GM19468 (cell line): ENCODE data around the gene EMID1.

Experiments
- ATAC-seq: cut with Tn5 transposase; IDR thresholded peaks from one replicate; pipeline ENCODE4 v1.9.1; 2021; ENCODE audit warnings: mild to moderate bottlenecking, moderate library complexity, moderate number of reproducible peaks; ENCODE audit not compliant: unreplicated experiment; ENCODE audit errors: extremely low read depth

Gene EMID1

GRCh38 chr22:29256606-29257325, 51.1 kb downstream of the EMID1 start:
- ATAC-seq = no peak

DNA sequence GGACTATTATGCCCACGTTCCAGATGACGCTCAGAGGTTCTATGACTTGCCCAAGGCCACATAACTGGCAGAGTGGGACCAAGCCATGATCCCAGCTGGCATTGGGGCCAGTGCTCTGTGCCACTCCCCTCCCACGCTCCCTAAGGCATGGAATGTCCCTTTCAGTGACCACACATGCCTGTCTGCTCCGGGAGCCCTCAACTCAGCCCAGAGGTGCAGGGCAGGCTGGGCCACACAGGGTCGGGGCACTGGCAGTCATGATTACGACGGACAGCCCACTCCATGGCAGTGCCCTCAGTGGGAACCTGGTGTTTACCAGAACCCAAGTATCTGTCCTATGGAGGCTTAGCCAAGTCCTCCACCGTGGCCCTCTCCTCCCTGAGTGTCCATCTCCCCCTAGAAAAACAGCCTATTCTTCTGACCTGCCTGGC, 52.1 kb downstream of the EMID1 start:
- no peak for ATAC-seq

- ATAC-seq = no peak
Observed at GRCh38 chr22:29258407-29259252, 52.9 kb downstream of the EMID1 start.

GRCh38 chr22:29259253-29259899, 53.7 kb downstream of the EMID1 start:
- no peak for ATAC-seq

- no peak for ATAC-seq
Observed at GRCh38 chr22:29260031-29260560, 54.4 kb downstream of the EMID1 start.

GRCh38 chr22:29260601-29261315, 55.1 kb downstream of the EMID1 start:
- no peak for ATAC-seq

DNA sequence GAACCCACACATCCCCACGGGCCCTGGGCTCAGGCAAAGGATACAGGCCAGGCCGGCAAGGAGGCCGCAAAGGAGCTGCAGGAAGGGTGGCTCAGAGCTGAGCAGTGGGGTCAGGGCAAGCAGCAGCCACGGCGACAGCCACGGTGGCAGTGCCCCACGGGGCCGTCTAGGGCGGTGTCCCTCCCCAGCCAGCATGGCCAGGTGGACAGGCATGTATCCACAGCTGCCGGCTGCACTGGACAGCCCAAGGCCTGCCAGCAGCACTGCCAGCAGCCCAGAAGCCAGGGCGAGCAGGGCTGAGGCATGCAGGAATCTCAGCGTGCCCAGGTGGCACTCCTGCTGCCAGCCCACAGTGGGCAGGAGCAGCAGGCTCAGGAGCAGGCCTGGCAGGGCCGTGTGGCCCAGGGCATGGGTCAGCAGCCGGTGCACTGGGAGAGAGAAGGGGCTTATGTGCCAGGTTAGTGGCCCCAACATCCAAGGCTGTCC, 58.1 kb downstream of the EMID1 start:
- no peak for ATAC-seq

- ATAC-seq = no peak
Observed at GRCh38 chr22:29265305-29265704, 59.6 kb downstream of the EMID1 start.

DNA sequence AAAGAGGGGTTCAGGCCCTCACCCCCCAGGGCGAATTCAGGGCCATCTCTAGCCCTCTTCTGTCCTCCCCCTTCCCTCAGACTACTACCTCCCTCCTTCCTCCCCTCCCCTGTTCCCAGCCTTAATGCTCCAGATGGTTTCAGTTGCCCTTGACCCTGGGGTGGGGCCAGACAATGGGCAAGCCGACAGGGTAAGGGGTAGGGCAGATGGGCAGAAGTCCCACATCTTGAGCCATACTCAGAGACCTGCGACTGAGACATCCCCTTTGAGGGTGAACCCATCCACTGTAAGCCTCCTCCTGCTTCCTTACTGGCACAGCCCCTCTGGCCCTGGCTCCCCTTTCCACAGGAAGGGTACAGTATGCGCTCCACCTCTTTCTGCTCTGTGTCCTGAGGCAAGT, 60.2 kb downstream of the EMID1 start:
- ATAC-seq = no peak

DNA sequence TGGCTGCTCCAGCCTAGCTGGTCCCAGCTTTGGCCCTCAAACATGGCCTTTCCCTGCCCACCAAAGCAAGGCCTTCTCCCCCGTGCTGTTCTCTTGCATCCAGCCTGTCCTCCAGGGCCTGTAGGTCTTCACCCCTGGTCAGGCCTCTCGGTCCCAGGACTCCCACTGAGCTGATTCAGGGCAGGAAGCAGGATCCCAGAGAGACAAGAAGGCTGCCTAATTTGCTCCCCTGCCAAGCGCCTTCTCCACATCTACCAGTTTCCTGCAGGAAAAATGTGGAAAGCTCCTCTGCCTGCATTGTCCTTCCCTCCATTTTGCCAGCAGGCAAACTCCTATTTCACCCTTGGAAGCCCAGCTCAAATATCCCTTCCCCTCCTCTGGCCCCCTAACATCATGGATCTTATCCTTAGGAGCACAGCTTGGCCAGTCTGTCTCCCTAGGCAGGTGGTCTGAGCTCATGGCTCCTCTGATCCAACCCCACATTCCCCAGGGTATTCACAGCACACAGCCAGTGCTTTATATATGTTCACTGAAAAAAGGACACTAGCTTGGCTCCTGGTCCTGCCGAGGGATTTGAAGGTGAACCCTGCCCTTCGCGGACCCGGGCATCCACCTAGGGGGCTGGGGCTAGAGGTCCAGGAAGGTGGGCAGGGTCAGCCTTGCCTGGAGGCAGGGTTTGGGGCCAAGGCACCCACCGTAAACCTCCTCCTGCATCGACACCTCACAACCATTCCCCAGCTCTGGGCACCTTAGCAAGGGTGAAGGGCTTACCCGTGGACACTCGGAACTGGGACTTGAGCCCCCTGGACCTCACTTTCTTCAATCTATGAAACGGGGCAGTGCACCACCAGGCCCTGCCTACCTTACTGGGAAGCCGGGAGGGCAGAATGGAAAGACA, 61.1 kb downstream of the EMID1 start:
- no peak for ATAC-seq

DNA sequence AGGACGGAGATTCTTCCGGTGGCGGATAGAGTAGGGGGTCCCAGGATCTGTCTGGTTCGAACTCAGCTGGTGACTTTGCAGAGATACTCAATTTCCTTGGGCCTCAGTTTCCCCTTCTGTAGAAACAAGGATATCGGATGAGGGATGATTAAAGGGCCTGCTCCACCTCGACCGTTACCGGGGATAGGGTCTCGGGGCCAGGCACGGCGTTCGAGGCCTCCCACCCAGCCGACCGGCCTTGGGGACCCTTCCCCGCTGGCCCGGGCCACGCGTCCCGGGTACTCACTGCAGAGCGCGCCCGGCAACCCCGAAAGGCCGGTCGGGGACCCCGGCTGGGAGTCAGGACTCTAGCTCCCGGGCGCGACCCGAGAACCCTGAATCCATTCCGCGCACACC, 61.8 kb downstream of the EMID1 start:
- no peak for ATAC-seq

DNA sequence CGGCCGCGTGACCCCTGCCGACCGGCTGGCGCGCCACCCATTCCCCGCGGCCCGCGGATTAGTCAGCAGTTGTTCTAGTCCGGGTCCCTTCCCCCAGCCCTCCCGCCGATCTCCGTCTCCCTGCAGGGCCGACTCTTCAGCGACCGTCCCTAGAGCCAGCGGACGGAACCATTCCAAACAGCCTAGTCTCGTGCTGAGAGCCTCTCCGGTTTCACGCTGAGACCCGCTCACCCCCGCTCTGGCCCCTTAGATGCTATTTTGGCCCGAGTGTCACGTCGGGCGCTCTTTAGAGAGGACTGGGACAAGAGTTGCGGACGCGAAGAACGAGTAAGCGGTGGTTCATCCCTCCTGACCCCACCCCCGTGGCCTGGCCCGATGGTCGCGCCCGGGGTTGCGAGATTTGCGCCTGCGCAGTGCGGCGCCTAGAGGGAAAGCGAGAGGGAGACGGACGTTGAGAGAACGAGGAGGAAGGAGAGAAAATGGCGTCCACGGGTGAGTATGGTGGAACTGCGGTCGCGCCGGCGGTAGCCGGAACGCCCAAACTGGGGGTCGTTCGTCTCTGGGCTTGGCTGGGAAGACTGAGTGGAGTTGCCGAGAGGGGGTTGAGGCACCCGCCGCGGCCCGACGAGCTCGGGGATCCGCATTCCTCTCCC, 62.3 kb downstream of the EMID1 start, which contains the start of the genes EWSR1 and RHBDD3:
EWSR1 (plus strand) TSS at position 411 of the 653 bp plus-strand sequence; CDS start at position 480, 69 bp downstream.
RHBDD3 (minus strand) TSS at position 124 of the 653 bp plus-strand sequence. CDS start 2,355 bp downstream, outside the sequence.
- peak; percentile 45 for ATAC-seq

GRCh38 chr22:29268511-29269229, 63.0 kb downstream of the EMID1 start:
- ATAC-seq = peak; percentile 3

DNA sequence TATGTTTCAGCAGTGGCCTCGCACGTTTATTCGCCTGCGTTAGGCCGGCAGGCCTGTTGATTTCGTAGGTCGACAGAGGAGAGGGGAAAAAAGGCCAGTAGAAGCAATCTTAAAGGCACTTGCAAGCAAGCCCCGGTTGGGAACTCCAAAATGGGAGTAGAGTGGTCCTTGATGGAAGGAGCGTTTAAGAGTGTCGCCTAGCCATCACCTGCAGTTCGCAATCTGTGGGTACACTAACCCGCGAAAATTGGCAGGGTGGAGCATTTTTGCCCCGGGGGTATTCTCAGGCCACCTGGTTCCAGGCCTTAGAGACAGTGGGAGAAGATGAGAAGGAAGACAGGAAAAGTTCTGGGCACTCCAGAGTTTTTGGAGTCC, 63.5 kb downstream of the EMID1 start:
- ATAC-seq = no peak

- ATAC-seq = no peak
Observed at GRCh38 chr22:29269731-29270474, 64.2 kb downstream of the EMID1 start.

DNA sequence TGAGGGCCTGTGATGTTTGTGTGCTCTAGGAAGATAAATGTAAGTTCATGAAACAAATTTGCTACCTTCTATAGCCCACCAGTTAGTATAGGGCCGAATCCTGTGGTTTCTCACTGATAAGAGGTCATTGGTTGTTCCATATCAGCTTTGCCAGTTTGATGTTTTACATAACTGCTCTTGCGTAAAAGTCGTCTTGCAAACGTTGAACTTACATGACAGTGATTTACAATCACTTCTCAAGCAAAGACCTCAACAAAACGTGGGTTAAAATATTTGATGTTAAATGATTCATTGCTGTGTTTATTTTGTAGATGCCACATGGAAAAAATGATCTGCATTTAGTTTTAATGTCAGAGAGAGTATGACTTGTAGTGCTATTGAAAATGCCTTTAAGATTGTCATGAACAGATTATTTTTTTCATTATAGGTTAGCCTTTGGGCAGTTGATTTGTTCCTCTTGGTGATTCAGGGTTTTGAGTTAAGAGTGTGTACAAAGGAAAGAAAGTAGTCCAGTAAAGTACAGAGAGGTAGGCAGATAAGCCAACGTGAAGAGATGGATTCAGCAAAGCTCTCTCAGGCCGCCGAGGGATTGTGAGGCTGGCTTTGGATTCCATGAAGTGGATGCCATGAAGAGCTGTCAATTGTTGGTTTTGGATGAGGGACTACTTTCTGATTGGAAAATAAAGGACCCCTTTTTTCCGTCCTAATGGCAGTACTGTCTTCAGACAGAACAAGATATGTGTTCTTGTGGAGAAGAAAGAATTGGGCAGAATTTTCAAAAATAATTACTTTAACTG, 65.0 kb downstream of the EMID1 start:
- no peak for ATAC-seq
